ENCODE measurements around the gene KDM5A. TPM values are rescaled to one million over a fixed set of nuclear protein-coding genes. Genes with fewer than 3 reads are reported as not detected.
"Not testable (repeated sequence)": the region's sequence is repeated elsewhere in the genome, so short reads cannot be mapped to it uniquely, and the experiment has no call there.

The KDM5A gene
- total and polyA plus RNA-seq, 4 donors: 6.2 to 101 (median 36.1) TPM

DNA sequence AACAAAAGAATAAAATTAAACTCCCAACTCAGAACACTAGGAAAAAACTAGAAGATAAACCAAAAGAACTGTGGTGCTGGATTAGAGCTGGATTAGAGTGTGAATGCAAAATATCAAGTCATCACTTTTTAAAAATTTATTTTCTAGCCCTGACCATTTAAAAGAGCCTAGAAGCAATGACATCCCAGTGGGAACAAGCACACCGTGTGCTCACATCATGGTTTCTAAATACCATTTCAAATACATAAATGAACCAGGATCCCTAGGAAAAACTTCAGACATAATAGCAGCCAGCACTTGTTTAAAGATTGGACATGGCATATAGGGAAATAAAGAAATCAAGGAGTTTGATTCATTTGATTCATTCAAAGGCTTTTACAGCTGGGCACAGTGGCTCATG, 30.0 kb downstream of the KDM5A start:
- H3K9ac ChIP-seq (ENCODE audit: insufficient read depth in 1 of 2, low read length in 2 of 2): no peak overlapping the region
- no peak for ATAC-seq (ENCODE audit: insufficient read depth, low FRiP score)
- no peak for TF ChIP-seq CTCF (IDR thresholded peaks at IDR 0.05; ENCODE audit: control extremely low read depth, extremely low read depth)
- no peak overlapping the region for H3K27ac ChIP-seq (ENCODE audit: low read depth in 1 of 2, low read length in 1 of 2)
- H3K4me3 ChIP-seq: no peak overlapping the region
- H3K27me3 ChIP-seq (ENCODE audit: control insufficient read depth in 3 of 3, insufficient read depth in 3 of 3, low read length in 2 of 3): no peaks in the 10 kb centered on the region
- peak in 1 of 3 donors; percentile 7 for DNase-seq
- 96 to 97% methylated on average over 1 of the region's 1 CpG for WGBS, 2 donors
- peaks cover 0 to 2% (median 2%) of the 10 kb centered on the region in 4 donors for H3K9me3 ChIP-seq (ENCODE audit: control insufficient read depth in 4 of 4, insufficient read depth in 3 of 4, low read length in 3 of 4)
- H3K36me3 ChIP-seq (ENCODE audit: control insufficient read depth in 4 of 4, insufficient read depth in 4 of 4, low read length in 4 of 4): peaks cover 23 to 72% (median 51%) of the 10 kb centered on the region in 4 donors
- H3K4me1 ChIP-seq (ENCODE audit: control insufficient read depth in 5 of 5, insufficient read depth in 5 of 5, low read length in 5 of 5): no peaks in the 10 kb centered on the region

DNA sequence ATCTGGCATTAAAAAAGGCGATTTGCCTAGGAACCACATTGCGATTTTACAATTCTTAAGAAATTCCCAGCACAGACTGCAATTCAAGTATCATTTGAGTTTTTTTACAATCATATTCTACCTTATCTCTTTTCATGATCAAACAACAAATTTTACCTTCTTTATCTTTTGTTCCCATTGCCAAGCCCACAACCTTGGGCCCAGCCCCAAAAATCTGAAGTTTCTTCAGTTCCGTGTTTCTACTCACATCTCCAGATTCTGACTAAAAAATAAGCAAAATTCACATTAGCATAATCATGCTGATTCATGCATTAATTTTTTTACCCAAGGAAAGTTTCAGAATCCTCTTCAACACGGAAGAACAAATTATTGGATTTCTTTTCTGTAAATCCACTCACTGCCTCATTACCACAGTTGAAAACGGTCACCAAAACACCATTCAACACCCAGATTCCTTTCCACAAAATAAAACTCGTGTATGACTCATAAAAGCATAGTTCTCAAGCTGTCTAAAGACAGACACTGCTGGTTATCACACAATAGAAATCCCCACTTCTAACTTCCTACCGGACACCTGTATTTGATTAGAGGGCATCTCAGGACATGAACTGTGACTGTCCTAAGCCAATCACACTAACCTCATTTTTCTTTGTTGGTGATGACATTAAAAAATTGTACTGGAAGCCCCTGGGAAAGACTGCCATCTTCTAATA, 32.7 kb downstream of the KDM5A start:
- H3K4me1 ChIP-seq (ENCODE audit: control insufficient read depth in 5 of 5, insufficient read depth in 5 of 5, low read length in 5 of 5): peaks cover 0 to 4% (median 0%) of the 10 kb centered on the region in 5 donors
- no peak overlapping the region for H3K4me3 ChIP-seq
- H3K36me3 ChIP-seq (ENCODE audit: control insufficient read depth in 4 of 4, insufficient read depth in 4 of 4, low read length in 4 of 4): peaks cover 24 to 62% (median 48%) of the 10 kb centered on the region in 4 donors
- H3K27ac ChIP-seq (ENCODE audit: low read depth in 1 of 2, low read length in 1 of 2): no peak overlapping the region
- no peak overlapping the region for H3K9ac ChIP-seq (ENCODE audit: insufficient read depth in 1 of 2, low read length in 2 of 2)
- TF ChIP-seq CTCF (IDR thresholded peaks at IDR 0.05; ENCODE audit: control extremely low read depth, extremely low read depth): no peak
- no peak for DNase-seq
- no peaks in the 10 kb centered on the region for H3K27me3 ChIP-seq (ENCODE audit: control insufficient read depth in 3 of 3, insufficient read depth in 3 of 3, low read length in 2 of 3)
- ATAC-seq (ENCODE audit: insufficient read depth, low FRiP score): no peak
- peaks cover 0 to 2% (median 2%) of the 10 kb centered on the region in 4 donors for H3K9me3 ChIP-seq (ENCODE audit: control insufficient read depth in 4 of 4, insufficient read depth in 3 of 4, low read length in 3 of 4)
- WGBS, 2 donors: 92% methylated on average over 7 of the region's 7 CpGs

- not testable (repeated sequence) for H3K27ac ChIP-seq (ENCODE audit: low read depth in 1 of 2, low read length in 1 of 2); H3K9me3 ChIP-seq (ENCODE audit: control insufficient read depth in 4 of 4, insufficient read depth in 3 of 4, low read length in 3 of 4); H3K4me3 ChIP-seq; H3K4me1 ChIP-seq (ENCODE audit: control insufficient read depth in 5 of 5, insufficient read depth in 5 of 5, low read length in 5 of 5); H3K9ac ChIP-seq (ENCODE audit: insufficient read depth in 1 of 2, low read length in 2 of 2); H3K27me3 ChIP-seq (ENCODE audit: control insufficient read depth in 3 of 3, insufficient read depth in 3 of 3, low read length in 2 of 3); DNase-seq; ATAC-seq (ENCODE audit: insufficient read depth, low FRiP score)
- H3K36me3 ChIP-seq (ENCODE audit: control insufficient read depth in 4 of 4, insufficient read depth in 4 of 4, low read length in 4 of 4): peaks cover 16 to 40% (median 31%) of the 10 kb centered on the region in 4 donors
- WGBS, 2 donors: 98 to 100% methylated on average over 4 of the region's 4 CpGs
These were observed 37.9 kb downstream of the KDM5A start for GRCh38 chr12:351197-351596.

GRCh38 chr12:349625-350024, 39.5 kb downstream of the KDM5A start:
- 94 to 97% methylated on average over 6 to 7 of the region's 7 CpGs for WGBS, 2 donors
- H3K9me3 ChIP-seq (ENCODE audit: control insufficient read depth in 4 of 4, insufficient read depth in 3 of 4, low read length in 3 of 4); H3K9ac ChIP-seq (ENCODE audit: insufficient read depth in 1 of 2, low read length in 2 of 2); H3K4me1 ChIP-seq (ENCODE audit: control insufficient read depth in 5 of 5, insufficient read depth in 5 of 5, low read length in 5 of 5); ATAC-seq (ENCODE audit: insufficient read depth, low FRiP score); H3K4me3 ChIP-seq; DNase-seq; H3K27ac ChIP-seq (ENCODE audit: low read depth in 1 of 2, low read length in 1 of 2); H3K27me3 ChIP-seq (ENCODE audit: control insufficient read depth in 3 of 3, insufficient read depth in 3 of 3, low read length in 2 of 3): not testable (repeated sequence)
- peaks cover 14 to 29% (median 23%) of the 10 kb centered on the region in 4 donors for H3K36me3 ChIP-seq (ENCODE audit: control insufficient read depth in 4 of 4, insufficient read depth in 4 of 4, low read length in 4 of 4)

DNA sequence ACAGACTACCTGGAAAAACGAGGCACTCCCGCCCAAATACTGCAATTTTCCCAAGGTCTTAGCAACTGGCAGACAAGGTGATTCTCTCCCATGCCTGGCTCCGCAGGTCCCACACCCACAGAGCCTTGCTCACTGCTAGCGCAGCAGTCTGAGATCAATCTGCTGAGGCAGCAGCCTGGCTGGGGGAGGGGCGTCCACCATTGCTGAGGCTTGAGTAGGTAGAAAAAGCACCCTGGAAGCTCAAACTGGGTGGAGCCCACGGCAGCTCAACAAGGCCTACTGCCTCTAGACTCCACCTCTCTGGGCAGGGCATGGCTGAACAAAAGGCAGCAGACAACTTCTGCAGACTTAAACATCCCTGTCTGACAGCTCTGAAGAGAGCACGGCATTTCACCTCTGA, 46.1 kb downstream of the KDM5A start:
- not testable (repeated sequence) for ATAC-seq (ENCODE audit: insufficient read depth, low FRiP score); H3K9me3 ChIP-seq (ENCODE audit: control insufficient read depth in 4 of 4, insufficient read depth in 3 of 4, low read length in 3 of 4); H3K4me1 ChIP-seq (ENCODE audit: control insufficient read depth in 5 of 5, insufficient read depth in 5 of 5, low read length in 5 of 5); DNase-seq; H3K4me3 ChIP-seq; H3K9ac ChIP-seq (ENCODE audit: insufficient read depth in 1 of 2, low read length in 2 of 2); H3K27ac ChIP-seq (ENCODE audit: low read depth in 1 of 2, low read length in 1 of 2); H3K27me3 ChIP-seq (ENCODE audit: control insufficient read depth in 3 of 3, insufficient read depth in 3 of 3, low read length in 2 of 3)
- H3K36me3 ChIP-seq (ENCODE audit: control insufficient read depth in 4 of 4, insufficient read depth in 4 of 4, low read length in 4 of 4): peaks cover 4 to 20% (median 11%) of the 10 kb centered on the region in 4 donors
- 87 to 96% methylated on average over 7 of the region's 7 CpGs for WGBS, 2 donors

Measured in lung (tissue), 12 donors.